ENCODE results near the gene HTR5A. TPM values are rescaled to one million over a fixed set of nuclear protein-coding genes. Genes with fewer than 3 reads are reported as not detected.

Gene HTR5A
- total RNA-seq, 1 donor from 2014 or later, result not detected

Other genes with a start within 250 kb of the HTR5A start
- 12.5 TPM for gene PAXIP1, start 67.2 kb upstream of the HTR5A start, total RNA-seq
- gene INSIG1, start 227.6 kb downstream of the HTR5A start, total RNA-seq, result 256 TPM